Spleen (tissue), 11 donors: ENCODE data around the gene IGF2. TPM values are rescaled to one million over a fixed set of nuclear protein-coding genes. Genes with fewer than 3 reads are reported as not detected.

Experiments used
- DNase-seq: peaks from one replicate; pipeline ENCODE4 v3.0.0-alpha.2; 2020
- H3K27ac ChIP-seq, 8 donors: fragments of 200-600 bp; sonication (generic) in 7 of 8; 1 replicate in 4 of 8; 2 replicates in 4 of 8; pipeline versions ENCODE4 v1.5.0 to v1.8.0; 2016 to 2021; ENCODE audit warnings: inconsistent platforms in 4 of 8, mild to moderate bottlenecking in 4 of 8, moderate library complexity in 1 of 8
- H3K27me3 ChIP-seq, 7 donors: fragments of 200-600 bp; sonication (generic) in 6 of 7; replicated peaks in 1 of 7; 1 replicate in 4 of 7; 2 replicates in 3 of 7; pipeline versions ENCODE4 v1.5.0 to v1.8.0; 2016 to 2021; ENCODE audit warnings: inconsistent platforms in 3 of 7, mild to moderate bottlenecking in 1 of 7
- H3K36me3 ChIP-seq, 6 donors: fragments of 200-600 bp; sonication (generic) in 5 of 6; 1 replicate in 4 of 6; 2 replicates in 2 of 6; pipeline versions ENCODE4 v1.5.0 to v1.8.0; 2016 to 2021; ENCODE audit warnings: inconsistent platforms in 2 of 6
- H3K4me1 ChIP-seq, 6 donors: fragments of 200-600 bp; sonication (generic) in 5 of 6; 1 replicate in 3 of 6; 2 replicates in 3 of 6; pipeline versions ENCODE4 v1.5.0 to v1.8.0; 2016 to 2021; ENCODE audit warnings: inconsistent platforms in 3 of 6
- H3K4me3 ChIP-seq, 8 donors: fragments of 200-600 bp; sonication (generic) in 7 of 8; 1 replicate in 4 of 8; 2 replicates in 4 of 8; pipeline versions ENCODE4 v1.5.0 to v1.8.0; 2016 to 2021; ENCODE audit warnings: inconsistent platforms in 4 of 8, mild to moderate bottlenecking in 4 of 8, moderate library complexity in 2 of 8
- H3K9me3 ChIP-seq, 8 donors: fragments of 200-600 bp; sonication (generic) in 7 of 8; 1 replicate in 4 of 8; 2 replicates in 4 of 8; pipeline versions ENCODE4 v1.5.0 to v1.8.0; 2016 to 2021; ENCODE audit warnings: inconsistent platforms in 4 of 8
- CTCF ChIP-seq, 11 experiments: fragments of 200-600 bp in 7 of 11; fragments of 450-650 bp in 4 of 11; sonication (generic) in 4 of 11; IDR thresholded peaks in 8 of 11; conservative IDR thresholded peaks in 3 of 11; 1 replicate in 7 of 11; 2 replicates in 4 of 11; pipeline versions ENCODE4 v1.4.0 to v1.8.0; 2016 to 2021; ENCODE audit warnings: antibody characterized with exemption in 11 of 11, inconsistent platforms in 4 of 11, mild to moderate bottlenecking in 1 of 11
- POLR2A ChIP-seq, 3 donors: fragments of 450-650 bp; IDR thresholded peaks; one replicate each; pipeline ENCODE4 v1.5.1; 2017; ENCODE audit warnings: antibody characterized with exemption in 3 of 3, mild to moderate bottlenecking in 1 of 3
- POLR2AphosphoS5 ChIP-seq, 3 donors: sonication (generic); formaldehyde crosslinking; IDR thresholded peaks; one replicate each; pipeline ENCODE4 v1.5.1; 2017; ENCODE audit warnings: antibody characterized with exemption in 3 of 3
- WGBS, 5 donors: extraction: QIAGEN DNeasy Blood & Tissue Kit in 3 of 5; methylation state at CpG; one replicate each; pipeline versions ENCODE4 v1.1.5 to v1.1.7; 2013 to 2018; 5-methylcytosine and 5-hydroxymethylcytosine counted together
- intact Hi-C: fragments of 100-400 bp; cut with DNase I; formaldehyde crosslinking; loops from one replicate; pipeline ENCODE4 v1.15.0; 2023; ENCODE audit warnings: low total_unique reads
- polyA plus RNA-seq, 3 donors: library from polyadenylated mRNA; stranded (reverse); fragments of 200-250 nt; gene quantifications; one replicate each; pipeline ENCODE4 v1.2.1, GENCODE V29; 2013
- total RNA-seq, 7 donors: library from RNA; depleted of rRNA in 3 of 7; stranded (reverse); fragments of >200 nt in 3 of 7; fragmentation: NEBNext Ultra II Directional in 4 of 7; extraction: Animal tissue kit (Norgen Biotek cat#: 25700) in 4 of 7; gene quantifications; one replicate each; pipeline versions ENCODE4 v1.1.0 to v1.2.1, GENCODE V29; 2016 to 2021
- donor health status: healthy with polysubstance abuse.
- donor health status: DM: no; HTN: no; CAD: no; lungs with moderate emphysema.
- donor health status: DM: no; HTN: no; CAD: no.
- donor health status: Bipolar disorder and iron deficiency.
- donor health status: healthy.
- donor health status: DM: no; HTN: no; CAD: no.
- donor health status: DM: yes; HTN: yes; CAD: no.

The IGF2 gene
- total and polyA plus RNA-seq, 10 donors = 0.74 to 66.6 (median 13.7) TPM

- Histone ChIP-seq H3K4me3 (no peak overlapping the region), H3K9me3 (no peaks in the 10 kb centered on the region), H3K4me1 (peaks cover 4 to 15% (median 11%) of the 10 kb centered on the region in 6 donors), H3K27me3 (peaks cover 0 to 96% (median 12%) of the 10 kb centered on the region in 7 donors), H3K36me3 (no peaks in the 10 kb centered on the region), H3K27ac (no peak overlapping the region)
- TF ChIP-seq POLR2A (IDR thresholded peaks at IDR 0.05) (no peak), CTCF (IDR thresholded peaks at IDR 0.05 in 8 of 11, conservative IDR thresholded peaks at IDR 0.05 in 3 of 11) (no peak), POLR2AphosphoS5 (IDR thresholded peaks at IDR 0.05) (no peak)
- WGBS, 5 donors = 75 to 89% (median 82%) methylated on average over 8 to 20 of the region's 20 CpGs
- intact Hi-C loops = no loop called here
- DNase-seq = no peak
These were observed 25.8 kb upstream of the IGF2 start for GRCh38 chr11:2164861-2165555.

GRCh38 chr11:2164081-2164480, 24.9 kb upstream of the IGF2 start:
- 85 to 90% (median 88%) methylated on average over 17 to 22 of the region's 22 CpGs for whole genome bisulfite sequencing, 5 donors

GRCh38 chr11:2163428-2163978, 24.3 kb upstream of the IGF2 start:
- H3K4me3 ChIP-seq = no peak overlapping the region
- TF ChIP-seq POLR2AphosphoS5 (IDR thresholded peaks at IDR 0.05) (no peak), POLR2A (IDR thresholded peaks at IDR 0.05) (no peak), CTCF (IDR thresholded peaks at IDR 0.05 in 8 of 11, conservative IDR thresholded peaks at IDR 0.05 in 3 of 11) (no peak)
- H3K36me3 ChIP-seq = no peaks in the 10 kb centered on the region
- no peak for DNase-seq
- no peaks in the 10 kb centered on the region for H3K9me3 ChIP-seq
- H3K4me1 ChIP-seq = peaks cover 4 to 15% (median 11%) of the 10 kb centered on the region in 6 donors
- WGBS, 5 donors = 76 to 89% (median 78%) methylated on average over 3 to 12 of the region's 12 CpGs
- no peak overlapping the region for H3K27ac ChIP-seq
- intact Hi-C loops = no loop called here
- peaks cover 0 to 87% (median 12%) of the 10 kb centered on the region in 7 donors for H3K27me3 ChIP-seq

More at GRCh38 chr11:2164081-2164480, 24.9 kb upstream of the IGF2 start:
- intact Hi-C loops = no loop called here
- H3K36me3 ChIP-seq = no peaks in the 10 kb centered on the region
- peaks cover 0 to 92% (median 12%) of the 10 kb centered on the region in 7 donors for H3K27me3 ChIP-seq
- no peak for DNase-seq
- H3K27ac ChIP-seq = no peak overlapping the region
- no peaks in the 10 kb centered on the region for H3K9me3 ChIP-seq
- no peak overlapping the region for H3K4me3 ChIP-seq
- H3K4me1 ChIP-seq = peaks cover 4 to 15% (median 11%) of the 10 kb centered on the region in 6 donors
- TF ChIP-seq POLR2A (IDR thresholded peaks at IDR 0.05) (no peak), POLR2AphosphoS5 (IDR thresholded peaks at IDR 0.05) (no peak), CTCF (IDR thresholded peaks at IDR 0.05 in 8 of 11, conservative IDR thresholded peaks at IDR 0.05 in 3 of 11) (no peak)

- Histone ChIP-seq H3K27me3 (peaks cover 0 to 86% (median 2%) of the 10 kb centered on the region in 7 donors), H3K4me3 (no peak within 1 kb of the TSS), H3K27ac (no peak within 1 kb of the TSS), H3K36me3 (no peaks in the 10 kb centered on the region), H3K4me1 (peaks cover 0 to 4% (median under 1%) of the 10 kb centered on the region in 6 donors), H3K9me3 (no peaks in the 10 kb centered on the region)
- DNase-seq = no peak
- 74 to 90% (median 84%) methylated on average over 7 to 13 of the region's 13 CpGs for WGBS, 5 donors
- TF ChIP-seq POLR2AphosphoS5 (IDR thresholded peaks at IDR 0.05) (no peak), POLR2A (IDR thresholded peaks at IDR 0.05) (no peak), CTCF (IDR thresholded peaks at IDR 0.05 in 8 of 11, conservative IDR thresholded peaks at IDR 0.05 in 3 of 11) (no peak)
- intact Hi-C loops = no loop called here
These were observed 21.6 kb upstream of the IGF2 start, which contains the start of gene INS for GRCh38 chr11:2160736-2161259. Gene INS, minus strand, starts transcription at chr11:2161209. Its CDS starts 238 bp downstream, at chr11:2160971.
